OCI-LY7 (cell line): ENCODE measurements around the gene RICTOR. TPM values are rescaled to one million over a fixed set of nuclear protein-coding genes. Genes with fewer than 3 reads are reported as not detected.

Experiments
- BruUV-seq: library from RNA; stranded (reverse); fragments of 400-500 nt; replicated peaks from 2 replicates; lab custom pipeline; 2021; lab: Mats Ljungman, UMichigan
- CTCF ChIA-PET: fragments of 300-600 bp; sonication (Branson Sonifier 250); formaldehyde crosslinking; loops from one replicate; lab custom pipeline; 2022; ENCODE audit warnings: antibody characterized with exemption; ENCODE audit not compliant: unreplicated experiment; lab: Charles Lee
- POLR2A ChIA-PET: fragments of 300-600 bp; sonication (Branson Sonifier 250); formaldehyde crosslinking; loops from one replicate; lab custom pipeline; 2022; ENCODE audit warnings: antibody characterized with exemption; lab: Charles Lee
- DNase-seq: peaks from one replicate; pipeline ENCODE4 v3.0.0-alpha.2; 2015; ENCODE audit warnings: low spot score
- H2AFZ ChIP-seq: fragments of 200-600 bp; sonication (generic), shearing (Covaris generic); 2 replicates; pipeline ENCODE4 v1.6.1; 2014; ENCODE audit warnings: mild to moderate bottlenecking, antibody characterized with exemption, low read length, moderate library complexity
- H3K27ac ChIP-seq: fragments of 200-600 bp; sonication (generic); 2 replicates; pipeline ENCODE4 v1.5.1; 2014; ENCODE audit warnings: mixed run types, low read depth, mild to moderate bottlenecking, moderate library complexity, low read length, inconsistent platforms; ENCODE audit not compliant: poor library complexity, severe bottlenecking
- H3K36me3 ChIP-seq: fragments of 200-600 bp; sonication (generic); 2 replicates; pipeline ENCODE4 v1.6.1; 2014; ENCODE audit warnings: mild to moderate bottlenecking, antibody characterized with exemption, low read length, moderate library complexity, mixed read lengths; ENCODE audit not compliant: insufficient read depth
- H3K4me1 ChIP-seq: fragments of 200-600 bp; sonication (generic); 2 replicates; pipeline ENCODE4 v1.5.1; 2014; ENCODE audit warnings: mild to moderate bottlenecking, low read length; ENCODE audit not compliant: insufficient read depth, poor library complexity, severe bottlenecking
- H3K4me2 ChIP-seq: fragments of 200-600 bp; sonication (generic); 2 replicates; pipeline ENCODE4 v1.6.1; 2014; ENCODE audit warnings: mild to moderate bottlenecking, low read length
- H3K4me3 ChIP-seq: fragments of 200-600 bp; sonication (generic); 2 replicates; pipeline ENCODE4 v1.5.1; 2014; ENCODE audit warnings: mild to moderate bottlenecking, low read depth, low read length; ENCODE audit not compliant: poor library complexity, severe bottlenecking
- H3K79me2 ChIP-seq: fragments of 200-600 bp; sonication (generic); 2 replicates; pipeline ENCODE4 v1.6.1; 2016; ENCODE audit warnings: low read depth, mild to moderate bottlenecking, low read length, moderate library complexity, mixed read lengths; ENCODE audit not compliant: insufficient read depth
- H3K9me2 ChIP-seq: fragments of 200-600 bp; sonication (generic); 2 replicates; pipeline ENCODE4 v1.6.1; 2016; ENCODE audit warnings: mild to moderate bottlenecking, low read length, mixed read lengths; ENCODE audit not compliant: insufficient read depth
- H3K9me3 ChIP-seq: fragments of 200-600 bp; sonication (generic); 2 replicates; pipeline ENCODE4 v1.6.1; 2014; ENCODE audit warnings: mild to moderate bottlenecking, mixed run types, low read length, mixed read lengths
- H4K20me1 ChIP-seq: fragments of 200-600 bp; sonication (generic); 2 replicates; pipeline ENCODE4 v1.6.1; 2014; ENCODE audit warnings: mild to moderate bottlenecking, antibody characterized with exemption, low read length, moderate library complexity, mixed read lengths; ENCODE audit not compliant: insufficient read depth
- EZH2phosphoT487 ChIP-seq: fragments of 200-600 bp; sonication (generic); IDR thresholded peaks from 2 replicates; pipeline ENCODE4 v1.6.1; 2018; ENCODE audit warnings: low read depth, borderline replicate concordance, mild to moderate bottlenecking, mixed run types, antibody characterized with exemption, low read length, moderate library complexity, mixed read lengths
- intact Hi-C: fragments of 100-400 bp; cut with micrococcal nuclease; formaldehyde crosslinking; loops from one replicate; pipeline ENCODE4 v1.10.0; 2022; ENCODE audit not compliant: unreplicated experiment
- total RNA-seq, 2 experiments: library from RNA; depleted of rRNA in 1 of 2; stranded (reverse); fragments of >200 nt in 1 of 2; shearing (Covaris generic) in 1 of 2; gene quantifications; 2 replicates each; pipeline ENCODE4 v1.2.3, GENCODE V29; 2014 to 2022
- TF ChIP-seq, protein P1 (sequence below): fragments of 200-600 bp; sonication (generic); conservative IDR thresholded peaks from 2 replicates; pipeline ENCODE4 v1.5.1; 2014; ENCODE audit warnings: mild to moderate bottlenecking, antibody characterized with exemption, low read length, moderate library complexity, mixed read lengths

The RICTOR gene
- total RNA-seq, 2 experiments from 2014 or later: 10.9 to 22.9 TPM

DNA sequence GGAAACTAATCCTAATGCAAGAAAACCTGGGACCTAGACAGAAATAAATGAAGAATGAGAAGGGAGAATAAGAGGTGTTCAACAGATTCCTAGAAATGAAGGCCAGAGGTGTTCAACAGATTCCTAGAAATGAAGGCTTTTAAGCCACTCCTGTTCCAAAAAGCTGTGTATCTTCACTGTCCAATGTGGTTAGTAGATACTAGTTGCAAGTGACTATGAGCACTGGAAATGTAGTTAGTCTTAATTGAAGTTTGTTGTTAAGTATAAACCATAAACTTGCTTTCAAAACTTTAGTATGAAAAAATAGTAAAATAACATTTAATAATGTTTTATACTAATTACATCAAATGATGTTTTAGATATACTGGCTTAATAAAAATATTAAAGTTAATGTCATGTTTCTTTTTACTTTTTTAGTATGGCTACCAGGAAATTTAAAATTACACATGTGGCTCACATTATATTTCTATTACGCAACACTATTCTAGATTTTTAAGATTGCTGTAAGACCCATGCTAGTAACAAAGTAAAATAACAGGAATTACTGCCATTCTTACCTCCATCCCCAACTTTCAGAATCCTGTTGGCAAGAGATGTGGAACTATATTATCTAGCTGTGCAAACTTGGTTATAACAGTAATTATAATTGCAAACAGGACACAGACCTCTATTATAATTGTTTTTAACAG is 57.5 kb downstream of the RICTOR start:
- peaks cover 48% of the 10 kb centered on the region for H3K36me3 ChIP-seq
- no peaks in the 10 kb centered on the region for H4K20me1 ChIP-seq
- no peak overlapping the region for H3K4me2 ChIP-seq
- H3K4me1 ChIP-seq: no peaks in the 10 kb centered on the region
- no peak for TF ChIP-seq EZH2phosphoT487
- TF ChIP-seq, protein P1, sequence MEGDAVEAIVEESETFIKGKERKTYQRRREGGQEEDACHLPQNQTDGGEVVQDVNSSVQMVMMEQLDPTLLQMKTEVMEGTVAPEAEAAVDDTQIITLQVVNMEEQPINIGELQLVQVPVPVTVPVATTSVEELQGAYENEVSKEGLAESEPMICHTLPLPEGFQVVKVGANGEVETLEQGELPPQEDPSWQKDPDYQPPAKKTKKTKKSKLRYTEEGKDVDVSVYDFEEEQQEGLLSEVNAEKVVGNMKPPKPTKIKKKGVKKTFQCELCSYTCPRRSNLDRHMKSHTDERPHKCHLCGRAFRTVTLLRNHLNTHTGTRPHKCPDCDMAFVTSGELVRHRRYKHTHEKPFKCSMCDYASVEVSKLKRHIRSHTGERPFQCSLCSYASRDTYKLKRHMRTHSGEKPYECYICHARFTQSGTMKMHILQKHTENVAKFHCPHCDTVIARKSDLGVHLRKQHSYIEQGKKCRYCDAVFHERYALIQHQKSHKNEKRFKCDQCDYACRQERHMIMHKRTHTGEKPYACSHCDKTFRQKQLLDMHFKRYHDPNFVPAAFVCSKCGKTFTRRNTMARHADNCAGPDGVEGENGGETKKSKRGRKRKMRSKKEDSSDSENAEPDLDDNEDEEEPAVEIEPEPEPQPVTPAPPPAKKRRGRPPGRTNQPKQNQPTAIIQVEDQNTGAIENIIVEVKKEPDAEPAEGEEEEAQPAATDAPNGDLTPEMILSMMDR: no peak
- H3K79me2 ChIP-seq: no peaks in the 10 kb centered on the region
- ChIA-PET POLR2A (no interaction called here), CTCF (no interaction called here)
- no peak overlapping the region for H3K27ac ChIP-seq
- no TSS peak for BruUV-seq
- peaks cover 19% of the 10 kb centered on the region; the same call in 1 of the 2 replicates for H3K9me3 ChIP-seq
- no peaks in the 10 kb centered on the region for H3K9me2 ChIP-seq
- DNase-seq: no peak
- no peak overlapping the region for H2AFZ ChIP-seq
- no peak overlapping the region for H3K4me3 ChIP-seq
- intact Hi-C loops: no loop called here

DNA sequence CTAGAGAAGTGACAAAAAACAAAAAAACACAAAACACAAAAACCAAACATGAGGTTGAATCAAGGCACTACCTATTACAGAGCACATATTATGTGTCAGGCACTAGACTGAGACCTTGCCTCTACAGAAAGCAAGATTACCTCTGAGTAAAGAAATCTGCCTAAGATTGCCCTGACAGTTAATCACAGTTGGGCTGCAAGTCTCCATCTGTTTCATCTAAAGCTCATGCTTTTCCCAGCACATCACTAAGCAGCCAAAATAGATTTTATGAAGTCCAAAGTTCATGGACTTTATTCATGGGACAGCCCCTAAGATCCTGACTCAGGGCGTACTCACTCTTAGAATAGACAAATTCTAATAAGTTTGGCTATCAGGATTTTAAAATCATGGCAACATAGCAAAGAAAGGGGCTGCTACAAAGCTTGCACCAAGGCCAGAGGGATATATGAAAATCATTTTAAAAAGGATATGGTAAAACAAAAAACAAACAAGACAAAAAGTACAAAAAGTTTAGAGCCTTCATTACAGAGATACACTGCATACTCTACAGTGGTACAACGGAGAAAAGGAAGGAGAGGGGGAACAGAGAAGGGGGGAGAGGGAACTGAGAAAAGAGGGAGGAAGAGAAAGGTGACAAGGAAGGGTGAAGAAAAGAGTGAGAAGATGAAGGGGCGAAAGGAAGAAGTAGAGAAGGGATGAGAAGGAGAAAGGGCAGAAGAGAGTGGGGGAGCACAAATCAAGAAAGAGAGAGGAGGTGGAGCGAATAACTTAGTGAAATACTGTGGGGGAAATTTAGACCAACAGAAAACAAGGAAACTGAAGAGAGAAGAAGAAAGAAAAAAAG is 58.2 kb downstream of the RICTOR start:
- no peak for TF ChIP-seq EZH2phosphoT487
- TF ChIP-seq, protein P1: no peak
- CTCF ChIA-PET: no interaction called here
- no peak overlapping the region for H3K4me2 ChIP-seq
- H4K20me1 ChIP-seq: no peaks in the 10 kb centered on the region
- no TSS peak for BruUV-seq
- H3K36me3 ChIP-seq: peaks cover 55% of the 10 kb centered on the region
- H3K4me1 ChIP-seq: no peaks in the 10 kb centered on the region
- no peak for DNase-seq
- intact Hi-C loops: no loop called here
- POLR2A ChIA-PET: interaction anchor here (2.2 kb wide), 1 partner anchor 10 kb away, joined by 5 read pairs; no protein-coding TSS in a partner anchor
- H3K4me3 ChIP-seq: no peak overlapping the region
- no peak overlapping the region for H3K27ac ChIP-seq
- no peaks in the 10 kb centered on the region for H3K9me2 ChIP-seq
- no peaks in the 10 kb centered on the region for H3K79me2 ChIP-seq
- H3K9me3 ChIP-seq: peaks cover 25% of the 10 kb centered on the region; the same call in 1 of the 2 replicates
- no peak overlapping the region for H2AFZ ChIP-seq
